ENCODE data around the gene BLNK.
"Not testable (repeated sequence)": the region's sequence is repeated elsewhere in the genome, so short reads cannot be mapped to it uniquely, and the experiment has no call there.

BLNK gene

GRCh38 chr10:96218826-96219225 lies 52.5 kb downstream of the BLNK start:
- no peak for DNase-seq

- no peak for DNase-seq
Measured at GRCh38 chr10:96217711-96218110, 53.7 kb downstream of the BLNK start.

- no peak for DNase-seq
Measured at GRCh38 chr10:96216775-96217174, 54.6 kb downstream of the BLNK start.

GRCh38 chr10:96212911-96213310 lies 58.5 kb downstream of the BLNK start:
- DNase-seq, result no peak

GRCh38 chr10:96211764-96212163 lies 59.6 kb downstream of the BLNK start:
- no peak for DNase-seq

- no peak for DNase-seq
Measured at GRCh38 chr10:96208946-96209345, 62.4 kb downstream of the BLNK start.

- DNase-seq, result no peak
Measured at GRCh38 chr10:96208271-96208670, 63.1 kb downstream of the BLNK start.

- DNase-seq, result no peak
Measured at GRCh38 chr10:96205580-96205979, 65.8 kb downstream of the BLNK start.

- no peak for DNase-seq
Measured at GRCh38 chr10:96201525-96201924, 69.8 kb downstream of the BLNK start.

GRCh38 chr10:96189505-96189904 lies 81.9 kb downstream of the BLNK start:
- DNase-seq, result not testable (repeated sequence)

- no peak for DNase-seq
Measured at GRCh38 chr10:96188916-96189315, 82.5 kb downstream of the BLNK start.

- DNase-seq, result no peak
Measured at GRCh38 chr10:96188421-96188820, 82.9 kb downstream of the BLNK start.

GRCh38 chr10:96176985-96177384 lies 94.4 kb downstream of the BLNK start:
- DNase-seq, result no peak

GRCh38 chr10:96172666-96173065 lies 98.7 kb downstream of the BLNK start:
- no peak for DNase-seq

GRCh38 chr10:96170230-96170629 lies 101.1 kb downstream of the BLNK start:
- no peak for DNase-seq

GRCh38 chr10:96168546-96168945 lies 102.8 kb downstream of the BLNK start:
- no peak for DNase-seq

- no peak for DNase-seq
Measured at GRCh38 chr10:96165726-96166125, 105.6 kb downstream of the BLNK start.

GRCh38 chr10:96153070-96153469 lies 118.3 kb downstream of the BLNK start:
- no peak for DNase-seq

GRCh38 chr10:96152437-96152836 lies 118.9 kb downstream of the BLNK start:
- DNase-seq, result no peak
